ENCODE data around the gene SH3D21.

SH3D21 gene

GRCh38 chr1:36306210-36306901, at the start of gene SH3D21:
Gene SH3D21, plus strand, starts transcription at chr1:36306368. Its CDS starts 53 bp downstream, at chr1:36306421.
- H3K27me3 Mint-ChIP-seq (ENCODE audit: low read depth) = no peaks in the 10 kb centered on the region
- peak within 1 kb of the TSS; percentile 89 for H3K27ac Mint-ChIP-seq
- no peaks in the 10 kb centered on the region for H3K9me3 Mint-ChIP-seq
- peaks cover 23% of the 10 kb centered on the region for H3K4me1 Mint-ChIP-seq (ENCODE audit: low read depth)
- H3K4me3 Mint-ChIP-seq = peak within 1 kb of the TSS; percentile 97
- H3K36me3 Mint-ChIP-seq (ENCODE audit: low read depth) = peaks cover 18% of the 10 kb centered on the region

DNA sequence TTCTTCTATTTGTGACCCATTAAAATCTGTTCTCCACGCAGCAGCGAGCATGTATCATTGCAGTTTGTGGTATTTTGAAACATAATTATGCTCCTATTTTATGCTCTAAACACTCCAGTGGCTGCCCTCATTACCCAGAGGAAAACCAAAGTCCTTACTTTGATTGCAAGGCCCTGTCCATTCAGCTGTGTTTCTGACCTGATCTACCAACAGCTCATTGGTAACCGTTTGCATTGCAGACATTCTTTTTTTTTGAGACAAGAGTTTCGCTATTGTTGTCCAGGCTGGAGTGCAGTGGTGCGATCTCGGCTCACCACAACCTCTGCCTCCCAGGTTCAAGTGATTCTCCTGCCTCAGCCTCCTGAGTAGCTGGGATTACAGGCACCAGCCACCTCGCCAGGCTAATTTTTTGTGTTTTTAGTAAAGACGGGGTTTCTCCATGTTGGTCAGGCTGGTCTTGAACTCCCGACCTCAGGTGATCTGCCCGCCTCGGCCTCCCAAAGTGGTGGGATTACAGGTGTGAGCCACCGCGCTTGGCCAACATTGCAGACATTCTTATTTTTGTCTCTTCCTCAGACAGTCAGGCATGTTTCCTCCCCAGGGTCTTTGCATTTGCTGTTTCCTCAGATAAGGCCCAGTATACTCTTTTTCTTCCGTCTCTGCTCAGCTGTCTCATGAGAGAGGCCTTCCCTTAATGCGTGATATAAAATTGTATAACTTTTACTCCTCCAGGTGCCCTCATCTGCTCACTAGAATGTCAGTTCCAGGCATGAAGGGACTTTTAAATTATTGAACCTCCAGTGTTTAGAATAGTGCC, 49.4 kb upstream of the SH3D21 start:
- no peaks in the 10 kb centered on the region for H3K27me3 Mint-ChIP-seq (ENCODE audit: low read depth)
- no peak overlapping the region for H3K27ac Mint-ChIP-seq
- peaks cover 6% of the 10 kb centered on the region for H3K36me3 Mint-ChIP-seq (ENCODE audit: low read depth)
- no peaks in the 10 kb centered on the region for H3K9me3 Mint-ChIP-seq
- H3K4me3 Mint-ChIP-seq = no peak overlapping the region
- peaks cover 12% of the 10 kb centered on the region for H3K4me1 Mint-ChIP-seq (ENCODE audit: low read depth)

- Mint-ChIP-seq H3K36me3 (ENCODE audit: low read depth) (peaks cover 7% of the 10 kb centered on the region), H3K27me3 (ENCODE audit: low read depth) (no peaks in the 10 kb centered on the region), H3K4me1 (ENCODE audit: low read depth) (peaks cover 14% of the 10 kb centered on the region), H3K27ac (no peak overlapping the region), H3K9me3 (no peaks in the 10 kb centered on the region), H3K4me3 (no peak overlapping the region)
Observed at GRCh38 chr1:36257375-36257767, 48.8 kb upstream of the SH3D21 start.

- H3K27ac Mint-ChIP-seq = no peak overlapping the region
- no peaks in the 10 kb centered on the region for H3K27me3 Mint-ChIP-seq (ENCODE audit: low read depth)
- no peaks in the 10 kb centered on the region for H3K9me3 Mint-ChIP-seq
- H3K36me3 Mint-ChIP-seq (ENCODE audit: low read depth) = peaks cover 11% of the 10 kb centered on the region
- H3K4me3 Mint-ChIP-seq = no peak overlapping the region
- peaks cover 13% of the 10 kb centered on the region for H3K4me1 Mint-ChIP-seq (ENCODE audit: low read depth)
Observed at GRCh38 chr1:36258960-36259344, 47.2 kb upstream of the SH3D21 start.

- Mint-ChIP-seq H3K27me3 (ENCODE audit: low read depth) (no peaks in the 10 kb centered on the region), H3K27ac (no peak overlapping the region), H3K4me3 (no peak overlapping the region), H3K4me1 (ENCODE audit: low read depth) (peaks cover 13% of the 10 kb centered on the region), H3K36me3 (ENCODE audit: low read depth) (peaks cover 16% of the 10 kb centered on the region), H3K9me3 (no peaks in the 10 kb centered on the region)
Observed at GRCh38 chr1:36268981-36269380, 37.2 kb upstream of the SH3D21 start.

- H3K27me3 Mint-ChIP-seq (ENCODE audit: low read depth) = no peaks in the 10 kb centered on the region
- H3K4me1 Mint-ChIP-seq (ENCODE audit: low read depth) = peaks cover 9% of the 10 kb centered on the region
- no peaks in the 10 kb centered on the region for H3K9me3 Mint-ChIP-seq
- H3K4me3 Mint-ChIP-seq = no peak overlapping the region
- no peak overlapping the region for H3K27ac Mint-ChIP-seq
- peaks cover 12% of the 10 kb centered on the region for H3K36me3 Mint-ChIP-seq (ENCODE audit: low read depth)
Observed at GRCh38 chr1:36269408-36269838, 36.7 kb upstream of the SH3D21 start.

DNA sequence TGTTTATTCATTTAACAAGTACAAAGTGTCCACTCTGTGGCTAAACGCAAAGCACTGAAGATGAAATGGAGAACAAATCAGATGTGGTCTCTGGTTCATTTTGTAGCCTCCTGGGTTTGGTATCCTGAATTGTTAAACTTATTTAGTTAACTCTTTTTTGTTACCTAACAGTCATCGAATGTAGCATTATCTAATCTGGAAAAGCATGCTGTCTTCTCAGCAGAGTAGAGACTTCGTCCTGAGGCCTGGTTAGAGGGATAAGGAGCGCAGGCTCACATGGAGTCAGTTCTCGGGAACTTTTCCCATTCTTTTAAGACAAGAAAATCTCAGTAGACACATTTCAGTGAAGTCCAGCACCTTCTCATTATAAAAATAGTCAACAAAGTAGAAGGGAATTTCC, 33.1 kb upstream of the SH3D21 start:
- Mint-ChIP-seq H3K4me3 (no peak overlapping the region), H3K27ac (no peak overlapping the region), H3K36me3 (ENCODE audit: low read depth) (peaks cover 12% of the 10 kb centered on the region), H3K27me3 (ENCODE audit: low read depth) (no peaks in the 10 kb centered on the region), H3K4me1 (ENCODE audit: low read depth) (peaks cover 3% of the 10 kb centered on the region), H3K9me3 (no peaks in the 10 kb centered on the region)

DNA sequence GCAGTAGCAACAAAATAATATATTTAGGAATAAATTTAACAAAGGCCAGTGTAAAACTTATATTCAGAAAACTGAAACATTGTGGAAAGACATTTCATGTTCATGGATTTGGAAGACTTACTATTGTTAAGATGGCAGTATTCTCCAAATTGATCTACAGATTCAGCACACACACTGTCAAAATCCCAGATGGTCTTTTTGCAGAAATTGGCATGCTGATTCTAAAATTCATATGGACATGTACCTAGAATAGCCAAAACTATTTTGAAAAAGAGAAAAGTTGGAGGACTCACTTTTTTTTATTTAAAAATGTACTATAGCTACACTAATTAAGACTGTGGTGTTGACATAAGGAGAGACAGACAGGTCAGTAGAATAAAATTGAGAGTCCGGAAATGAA, 32.0 kb upstream of the SH3D21 start:
- Mint-ChIP-seq H3K4me1 (ENCODE audit: low read depth) (peaks cover 3% of the 10 kb centered on the region), H3K27me3 (ENCODE audit: low read depth) (no peaks in the 10 kb centered on the region)

GRCh38 chr1:36276688-36277087, 29.5 kb upstream of the SH3D21 start:
- H3K4me1 Mint-ChIP-seq (ENCODE audit: low read depth) = peaks cover 11% of the 10 kb centered on the region
- no peaks in the 10 kb centered on the region for H3K27me3 Mint-ChIP-seq (ENCODE audit: low read depth)
- no peaks in the 10 kb centered on the region for H3K9me3 Mint-ChIP-seq
- no peak overlapping the region for H3K27ac Mint-ChIP-seq
- peaks cover 14% of the 10 kb centered on the region for H3K36me3 Mint-ChIP-seq (ENCODE audit: low read depth)
- H3K4me3 Mint-ChIP-seq = no peak overlapping the region

More for the DNA sequence above, 32.0 kb upstream of the SH3D21 start:
- peaks cover 12% of the 10 kb centered on the region for H3K36me3 Mint-ChIP-seq (ENCODE audit: low read depth)
- H3K4me3 Mint-ChIP-seq = no peak overlapping the region
- H3K27ac Mint-ChIP-seq = no peak overlapping the region
- H3K9me3 Mint-ChIP-seq = no peaks in the 10 kb centered on the region

- Mint-ChIP-seq H3K27ac (peak overlapping the region; percentile 4), H3K4me1 (ENCODE audit: low read depth) (peaks cover 13% of the 10 kb centered on the region), H3K27me3 (ENCODE audit: low read depth) (no peaks in the 10 kb centered on the region), H3K36me3 (ENCODE audit: low read depth) (peaks cover 13% of the 10 kb centered on the region), H3K9me3 (no peaks in the 10 kb centered on the region), H3K4me3 (no peak overlapping the region)
Observed at GRCh38 chr1:36279110-36279788, 26.9 kb upstream of the SH3D21 start.

DNA sequence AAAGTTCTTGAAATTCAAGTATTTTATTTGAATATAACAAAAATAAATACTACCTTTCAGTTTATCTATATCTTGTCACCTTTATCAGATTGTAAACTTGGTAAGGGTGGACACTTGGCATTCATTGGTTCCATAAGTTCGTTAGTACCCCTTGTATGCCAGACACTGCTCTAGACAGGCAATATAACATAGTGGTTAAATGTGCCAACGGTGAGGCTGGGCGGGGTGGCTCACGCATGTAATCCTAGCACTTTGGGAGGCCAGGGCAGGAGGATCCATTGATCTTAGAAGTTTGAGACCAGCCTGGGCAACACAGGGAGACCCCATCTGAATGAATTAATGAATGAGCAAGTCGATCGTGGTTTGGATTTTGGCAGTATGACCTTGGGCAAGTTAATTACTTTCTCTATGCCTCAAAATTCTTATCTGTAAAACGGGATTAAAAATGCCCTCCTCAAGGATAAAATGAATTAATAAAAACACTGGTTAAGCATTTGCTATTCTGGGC, 26.3 kb upstream of the SH3D21 start:
- Mint-ChIP-seq H3K36me3 (ENCODE audit: low read depth) (peaks cover 13% of the 10 kb centered on the region), H3K4me1 (ENCODE audit: low read depth) (peaks cover 15% of the 10 kb centered on the region), H3K4me3 (no peak overlapping the region), H3K27me3 (ENCODE audit: low read depth) (no peaks in the 10 kb centered on the region), H3K9me3 (no peaks in the 10 kb centered on the region), H3K27ac (peak overlapping the region; percentile 64)

GRCh38 chr1:36284061-36284460, 22.1 kb upstream of the SH3D21 start:
- Mint-ChIP-seq H3K27ac (no peak overlapping the region), H3K36me3 (ENCODE audit: low read depth) (peaks cover 33% of the 10 kb centered on the region), H3K4me3 (no peak overlapping the region), H3K27me3 (ENCODE audit: low read depth) (no peaks in the 10 kb centered on the region), H3K9me3 (no peaks in the 10 kb centered on the region), H3K4me1 (ENCODE audit: low read depth) (peaks cover 29% of the 10 kb centered on the region)

GRCh38 chr1:36284517-36284916, 21.7 kb upstream of the SH3D21 start:
- Mint-ChIP-seq H3K9me3 (no peaks in the 10 kb centered on the region), H3K27me3 (ENCODE audit: low read depth) (no peaks in the 10 kb centered on the region), H3K4me3 (no peak overlapping the region), H3K4me1 (ENCODE audit: low read depth) (peaks cover 27% of the 10 kb centered on the region), H3K27ac (no peak overlapping the region), H3K36me3 (ENCODE audit: low read depth) (peaks cover 37% of the 10 kb centered on the region)

GRCh38 chr1:36285443-36286101, 20.6 kb upstream of the SH3D21 start:
- H3K27me3 Mint-ChIP-seq (ENCODE audit: low read depth) = no peaks in the 10 kb centered on the region
- H3K27ac Mint-ChIP-seq = peak overlapping the region; percentile 28
- H3K36me3 Mint-ChIP-seq (ENCODE audit: low read depth) = peaks cover 40% of the 10 kb centered on the region
- H3K4me1 Mint-ChIP-seq (ENCODE audit: low read depth) = peaks cover 21% of the 10 kb centered on the region
- H3K9me3 Mint-ChIP-seq = no peaks in the 10 kb centered on the region
- no peak overlapping the region for H3K4me3 Mint-ChIP-seq
